HG03354 (cell line): ENCODE data around the gene YY2.
"Not testable (repeated sequence)": the region's sequence is repeated elsewhere in the genome, so short reads cannot be mapped to it uniquely, and the experiment has no call there.

Experiments used
- ATAC-seq: cut with Tn5 transposase; IDR thresholded peaks from one replicate; pipeline ENCODE4 v1.9.1; 2021; ENCODE audit warnings: mild to moderate bottlenecking; ENCODE audit not compliant: unreplicated experiment, poor library complexity, severe bottlenecking

Gene YY2

GRCh38 chrX:21855937-21856415 is at the start of gene YY2:
TSS of gene YY2 (plus strand) at chrX:21855987. CDS start at chrX:21856485, 498 bp downstream.
- ATAC-seq = no peak

- ATAC-seq = no peak
Measured at GRCh38 chrX:21806691-21807090, 49.1 kb upstream of the YY2 start.

- no peak for ATAC-seq
Measured at GRCh38 chrX:21811832-21812231, 44.0 kb upstream of the YY2 start.

GRCh38 chrX:21812628-21813027 is 43.2 kb upstream of the YY2 start:
- ATAC-seq = no peak

GRCh38 chrX:21813612-21814368 is 42.0 kb upstream of the YY2 start:
- ATAC-seq = no peak

- no peak for ATAC-seq
Measured at GRCh38 chrX:21816136-21816535, 39.7 kb upstream of the YY2 start.

- not testable (repeated sequence) for ATAC-seq
Measured at GRCh38 chrX:21820170-21820569, 35.6 kb upstream of the YY2 start.

GRCh38 chrX:21821875-21822274 is 33.9 kb upstream of the YY2 start:
- no peak for ATAC-seq

GRCh38 chrX:21831496-21831895 is 24.3 kb upstream of the YY2 start:
- ATAC-seq = no peak

GRCh38 chrX:21837056-21837455 is 18.7 kb upstream of the YY2 start:
- no peak for ATAC-seq

- peak; percentile 10 for ATAC-seq
Measured at GRCh38 chrX:21838937-21839333, 16.9 kb upstream of the YY2 start.

- ATAC-seq = peak; percentile 84
Measured at GRCh38 chrX:21839334-21840192, 16.2 kb upstream of the YY2 start, which contains the start of gene MBTPS2. TSS of gene MBTPS2 (plus strand) at chrX:21839617. CDS start at chrX:21839735, 118 bp downstream.

- ATAC-seq = peak; percentile 2
Measured at GRCh38 chrX:21840193-21840545, 15.6 kb upstream of the YY2 start.

GRCh38 chrX:21843179-21843578 is 12.6 kb upstream of the YY2 start:
- no peak for ATAC-seq

GRCh38 chrX:21845096-21845495 is 10.7 kb upstream of the YY2 start:
- ATAC-seq = no peak

- no peak for ATAC-seq
Measured at GRCh38 chrX:21847342-21847741, 8.4 kb upstream of the YY2 start.

GRCh38 chrX:21853578-21853977 is 2.2 kb upstream of the YY2 start:
- no peak for ATAC-seq

- no peak for ATAC-seq
Measured at GRCh38 chrX:21856504-21856903, 717 bp downstream of the YY2 start.

- ATAC-seq = no peak
Measured at GRCh38 chrX:21863241-21863640, 7.5 kb downstream of the YY2 start.

GRCh38 chrX:21865436-21865835 is 9.6 kb downstream of the YY2 start:
- no peak for ATAC-seq

GRCh38 chrX:21870494-21870893 is 14.7 kb downstream of the YY2 start:
- no peak for ATAC-seq
